NCI-H146 treated with DMSO at 0.1 percent for 48 hours (cell line): ENCODE data around the gene TMEM184A.

Source experiments
- DNase-seq: peaks from one replicate; lab custom pipeline; 2025; ENCODE audit not compliant: unreplicated experiment; lab: John Stamatoyannopoulos, UW

Gene TMEM184A

GRCh38 chr7:1555813-1556543 lies at the start of gene TMEM184A:
Gene TMEM184A, minus strand, starts transcription at chr7:1556205. Its CDS starts 721 bp downstream, at chr7:1555484.
- peak; percentile 91 for DNase-seq

DNA sequence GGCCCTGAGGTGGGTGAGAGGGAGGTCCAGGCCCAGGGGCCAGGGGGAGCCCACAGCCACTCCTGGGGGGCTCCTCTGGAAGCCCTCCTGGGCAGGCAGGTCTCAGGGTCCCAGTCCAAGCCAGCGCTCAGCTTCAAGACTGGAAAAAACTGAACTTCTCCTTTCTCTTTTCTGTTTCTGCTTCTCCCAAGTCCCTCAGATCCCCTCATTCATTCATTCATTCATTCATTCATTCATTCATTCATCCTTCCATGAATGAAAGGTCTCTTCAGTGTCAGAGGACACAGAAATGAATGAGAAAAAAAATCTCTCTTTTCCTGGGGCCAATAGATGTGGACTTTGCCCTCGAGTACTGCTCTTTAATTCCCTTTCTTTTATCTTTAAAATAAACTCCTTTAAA lies 48.4 kb upstream of the TMEM184A start:
- no peak for DNase-seq

DNA sequence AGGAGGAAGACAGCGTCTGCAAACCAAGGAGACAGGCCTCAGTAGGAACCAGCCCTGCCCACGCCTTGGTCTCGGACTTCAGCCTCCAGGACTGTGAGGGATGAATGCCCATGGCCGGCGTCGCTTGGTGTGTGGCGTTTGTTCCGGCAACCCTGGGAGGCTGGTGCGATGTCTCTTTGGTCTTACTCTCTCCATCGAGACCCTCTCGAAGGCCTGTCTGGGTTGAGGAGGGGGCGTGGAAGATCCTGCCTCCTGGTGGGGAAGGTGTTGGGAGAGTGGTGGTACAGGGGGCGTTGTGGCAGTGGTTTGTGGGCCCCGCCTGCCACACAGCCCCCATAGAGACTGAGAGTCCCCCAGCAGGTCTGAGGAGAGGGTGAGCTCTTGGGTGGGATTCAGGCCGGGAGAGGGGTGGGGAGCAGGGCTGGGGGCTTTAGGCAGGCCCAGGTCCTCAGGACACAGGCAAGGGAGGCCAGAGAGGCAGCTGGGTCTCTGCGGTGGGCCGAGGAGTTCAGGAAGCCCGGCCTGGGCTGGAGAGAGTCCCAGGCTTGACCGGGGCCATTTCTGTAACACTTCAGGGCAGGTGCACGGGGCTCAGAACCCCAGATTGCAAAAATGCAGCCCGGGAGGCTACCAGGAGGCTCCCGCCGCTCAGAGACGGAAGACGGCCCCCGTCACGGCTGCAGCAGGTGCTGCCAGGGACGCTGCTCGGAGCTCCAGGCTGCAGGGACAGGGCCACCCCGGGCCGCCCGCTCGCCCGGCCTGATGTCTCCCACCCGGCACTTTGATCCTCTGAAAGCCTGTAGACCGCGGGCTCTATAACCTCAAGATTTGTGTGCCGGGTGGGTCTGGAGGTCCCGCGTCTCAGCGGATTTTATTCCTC lies 47.6 kb upstream of the TMEM184A start:
- DNase-seq = no peak

- DNase-seq = no peak
These were observed 46.4 kb upstream of the TMEM184A start for GRCh38 chr7:1602386-1602785.

DNA sequence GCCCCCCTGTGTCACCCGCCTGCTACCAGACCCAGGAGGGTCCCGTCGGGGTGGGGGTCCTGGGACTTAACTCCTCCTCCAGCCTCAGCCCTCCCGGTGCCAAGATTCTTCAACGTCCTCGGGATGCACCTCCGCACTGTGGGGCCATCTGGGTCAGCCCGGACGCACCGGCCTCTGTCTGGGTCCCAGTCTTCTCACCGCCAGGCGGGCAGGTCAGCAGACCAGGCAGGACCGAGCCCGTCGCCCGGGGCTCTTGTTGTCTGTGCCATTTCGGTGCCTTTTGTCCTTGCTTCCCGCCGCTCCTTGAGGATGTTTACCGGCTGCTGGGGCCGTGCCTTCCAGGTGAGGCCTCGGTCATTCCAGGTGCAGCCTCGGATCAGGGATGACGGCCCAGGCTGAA lies 46.0 kb upstream of the TMEM184A start:
- no peak for DNase-seq

- DNase-seq = no peak
These were observed 43.8 kb upstream of the TMEM184A start for GRCh38 chr7:1599640-1600395.

- DNase-seq = no peak
These were observed 43.1 kb upstream of the TMEM184A start for GRCh38 chr7:1598961-1599639.

DNA sequence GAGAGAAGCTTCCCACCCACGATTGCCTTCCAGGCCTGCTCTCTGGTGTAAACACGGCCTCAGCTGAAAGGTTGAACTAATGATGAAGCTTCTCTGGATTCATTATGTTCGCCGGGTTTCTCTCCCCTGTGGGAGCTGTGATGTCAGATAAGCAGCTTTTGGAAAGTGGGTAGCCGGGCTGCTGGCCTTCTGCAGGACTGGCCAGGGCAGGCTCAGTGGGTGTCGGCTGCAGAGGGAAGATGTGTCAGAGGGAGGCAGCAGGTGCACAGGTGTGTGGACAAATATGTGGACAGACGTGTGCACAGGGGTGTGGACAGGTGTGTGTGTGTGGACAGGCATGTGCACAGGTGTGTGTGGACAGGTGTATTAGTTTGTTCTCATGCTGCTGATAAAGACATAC lies 42.3 kb upstream of the TMEM184A start:
- no peak for DNase-seq

- no peak for DNase-seq
These were observed 41.8 kb upstream of the TMEM184A start for GRCh38 chr7:1597791-1598190.

DNA sequence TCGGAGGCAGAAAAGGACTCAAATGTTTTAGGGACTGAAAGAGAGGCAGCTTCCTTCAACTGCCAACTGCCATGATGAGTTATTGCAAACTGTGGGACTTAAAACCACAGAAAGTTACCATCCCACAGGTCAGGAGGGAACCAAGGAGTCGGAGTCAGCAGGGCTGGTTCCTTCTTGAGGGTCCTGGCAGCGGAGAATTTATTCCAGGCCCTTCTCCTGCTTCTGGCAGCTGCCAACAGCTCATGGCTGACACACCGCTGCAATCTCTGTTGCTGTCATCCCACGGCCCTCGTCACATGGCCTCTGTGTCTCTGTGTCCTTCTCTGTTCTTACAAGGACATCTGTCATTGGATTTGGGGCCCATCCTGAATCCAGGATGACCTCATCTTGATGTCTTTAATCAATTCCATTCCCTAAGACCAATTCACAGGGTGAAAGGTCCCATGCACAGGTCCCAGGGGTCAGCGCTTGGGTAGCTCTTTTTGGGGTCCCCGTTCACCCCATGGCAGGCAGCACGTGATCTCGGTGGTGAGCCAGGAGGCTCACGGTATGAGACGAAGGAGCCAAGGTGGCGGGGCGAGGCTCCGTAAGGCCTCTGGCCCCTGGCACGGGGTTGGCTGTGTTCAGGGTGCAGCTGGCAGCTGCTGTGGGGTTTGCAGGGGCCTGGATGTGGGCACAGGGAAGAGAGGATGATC lies 41.2 kb upstream of the TMEM184A start:
- no peak for DNase-seq

DNA sequence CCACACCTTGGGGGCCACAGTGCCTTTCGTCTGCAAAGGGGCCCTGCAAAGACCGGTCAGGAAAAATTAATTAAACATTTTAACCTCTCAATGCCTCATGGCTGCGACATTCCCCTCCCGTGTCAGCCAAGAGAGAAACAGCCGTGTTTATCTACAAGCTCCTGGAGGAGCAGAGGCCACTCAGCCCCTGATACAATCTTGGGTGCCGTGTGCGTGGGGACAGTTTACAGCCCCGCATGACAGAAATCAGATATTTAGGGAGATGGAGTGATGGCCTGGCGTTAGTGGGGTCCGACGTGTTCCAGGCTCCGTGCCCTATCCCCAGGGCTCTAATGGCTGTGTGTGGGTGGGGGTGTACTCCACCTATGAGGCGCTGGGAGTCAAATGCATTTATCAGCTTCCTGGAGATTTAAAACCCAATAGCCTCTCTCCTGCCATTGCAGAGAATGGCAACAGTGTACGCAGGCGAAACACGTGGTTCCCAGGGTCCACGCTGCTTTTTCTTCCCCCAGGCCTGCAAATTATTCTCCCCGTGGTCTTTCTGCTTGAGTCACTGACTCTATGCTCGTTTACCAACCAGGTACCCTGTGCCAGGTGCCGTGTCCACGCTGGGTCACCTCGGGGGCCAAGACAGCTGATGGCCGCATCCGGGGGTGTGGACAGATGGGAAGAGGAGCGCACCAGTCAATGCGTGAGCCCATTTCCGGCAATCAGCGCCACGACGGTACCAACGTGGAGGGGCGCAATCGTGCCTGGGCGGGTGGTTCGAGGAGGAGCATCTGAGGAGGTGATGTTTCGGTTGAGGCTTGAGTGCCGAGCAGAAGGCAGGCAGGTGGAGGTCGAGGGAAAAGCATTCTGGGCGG lies 40.4 kb upstream of the TMEM184A start:
- no peak for DNase-seq

GRCh38 chr7:1595636-1596035 lies 39.6 kb upstream of the TMEM184A start:
- DNase-seq = no peak

- DNase-seq = no peak
These were observed 39.0 kb upstream of the TMEM184A start for GRCh38 chr7:1595027-1595426.

DNA sequence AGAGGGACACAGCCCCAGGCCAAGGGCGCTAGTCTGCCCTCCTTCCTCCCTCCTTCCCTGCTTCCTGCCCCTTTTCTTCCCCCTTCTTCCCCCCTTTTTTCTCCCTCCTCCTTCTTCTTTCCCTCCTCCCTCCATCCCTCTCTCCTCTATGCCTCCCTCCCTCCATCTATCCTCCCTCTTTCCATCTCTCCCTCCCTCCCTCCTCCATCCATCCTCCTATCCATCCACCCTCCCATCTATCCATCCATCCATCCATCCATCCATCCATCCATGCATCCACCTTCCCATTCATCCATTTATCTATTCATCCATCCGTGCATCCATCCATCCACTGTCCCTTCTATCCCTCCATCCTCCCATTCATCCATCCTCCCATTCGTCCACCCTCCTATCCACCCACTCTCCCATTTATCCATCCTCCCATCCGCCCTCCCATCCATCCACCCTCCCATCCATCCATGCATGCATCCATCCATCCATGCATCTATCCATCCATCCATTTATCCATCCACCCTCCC lies 38.0 kb upstream of the TMEM184A start:
- DNase-seq = no peak

GRCh38 chr7:1593091-1593866 lies 37.3 kb upstream of the TMEM184A start:
- no peak for DNase-seq

DNA sequence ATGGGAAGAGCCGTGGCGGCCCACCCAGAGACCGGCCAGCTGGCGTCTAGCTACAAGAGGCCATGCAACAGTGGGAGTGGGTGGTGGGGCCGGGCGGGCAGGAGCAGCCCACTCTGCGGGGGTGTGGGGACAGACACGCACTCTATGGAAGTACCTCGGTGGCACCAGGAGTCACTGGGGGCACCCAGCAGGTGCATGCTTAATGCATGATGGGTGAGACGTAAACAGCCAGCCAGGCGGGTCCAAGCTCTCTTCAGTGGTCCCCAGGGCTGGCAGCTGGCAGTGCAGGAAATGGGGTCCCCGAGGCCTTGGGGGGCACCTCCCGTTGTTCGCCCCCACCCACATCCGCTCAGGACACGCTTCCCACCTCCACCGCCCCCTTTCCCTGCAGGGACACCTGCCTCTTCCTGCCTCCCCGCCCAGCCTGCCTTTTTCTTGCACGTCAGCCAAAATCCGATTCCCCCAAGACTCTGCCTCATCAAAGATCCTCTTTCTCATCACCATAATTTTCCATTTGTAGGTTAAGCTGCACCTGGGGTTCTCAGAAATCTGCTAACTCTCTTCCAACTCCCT lies 36.4 kb upstream of the TMEM184A start:
- no peak for DNase-seq

- no peak for DNase-seq
These were observed 35.9 kb upstream of the TMEM184A start for GRCh38 chr7:1591876-1592275.

DNA sequence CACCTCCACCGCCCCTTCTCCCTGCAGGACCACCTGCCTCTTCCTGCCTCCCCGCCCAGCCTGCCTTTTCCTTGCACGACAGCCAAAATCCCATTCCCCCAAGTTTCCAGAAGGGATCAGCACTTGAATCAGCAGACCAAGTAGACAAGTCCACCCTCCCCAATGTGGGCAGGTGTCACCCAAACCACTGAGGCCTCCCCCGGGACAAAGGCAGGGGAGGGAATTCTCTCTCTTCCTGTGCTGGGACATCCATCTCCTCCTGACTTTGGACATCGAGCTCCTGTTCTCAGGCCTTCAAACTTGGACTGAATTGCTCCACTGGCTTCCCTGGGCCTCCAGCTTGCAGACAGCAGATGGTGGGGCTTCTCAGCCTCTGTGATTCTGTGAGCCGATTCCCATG lies 35.4 kb upstream of the TMEM184A start:
- DNase-seq = no peak
